GM18858 (cell line): ENCODE measurements around the gene ROBO4.
A peak's percentile ranks its signal among the peaks of the same experiment; 100 is the strongest.

Experiments
- ATAC-seq: cut with Tn5 transposase; IDR thresholded peaks from one replicate; pipeline ENCODE4 v1.9.1; 2021; ENCODE audit not compliant: unreplicated experiment

Gene ROBO4

GRCh38 chr11:124890683-124891372 lies 6.8 kb downstream of the ROBO4 start:
- ATAC-seq, result no peak

GRCh38 chr11:124890151-124890550 lies 7.5 kb downstream of the ROBO4 start:
- no peak for ATAC-seq

GRCh38 chr11:124889191-124890091 lies 8.2 kb downstream of the ROBO4 start:
- no peak for ATAC-seq

GRCh38 chr11:124887667-124888013 lies 10.0 kb downstream of the ROBO4 start:
- ATAC-seq, result no peak

- no peak for ATAC-seq
These were observed 10.5 kb downstream of the ROBO4 start for GRCh38 chr11:124886978-124887666.

- no peak for ATAC-seq
These were observed 11.2 kb downstream of the ROBO4 start for GRCh38 chr11:124886476-124886875.

GRCh38 chr11:124884869-124885479 lies 12.7 kb downstream of the ROBO4 start:
- no peak for ATAC-seq

- ATAC-seq, result no peak
These were observed 13.3 kb downstream of the ROBO4 start for GRCh38 chr11:124884340-124884739.

- ATAC-seq, result no peak
These were observed 15.2 kb downstream of the ROBO4 start for GRCh38 chr11:124882339-124883071.

GRCh38 chr11:124880958-124881357 lies 16.7 kb downstream of the ROBO4 start:
- no peak for ATAC-seq

GRCh38 chr11:124880290-124880611 lies 17.4 kb downstream of the ROBO4 start:
- no peak for ATAC-seq

GRCh38 chr11:124879493-124880289 lies 18.0 kb downstream of the ROBO4 start:
- ATAC-seq, result no peak

GRCh38 chr11:124878759-124879492 lies 18.7 kb downstream of the ROBO4 start:
- no peak for ATAC-seq

GRCh38 chr11:124877910-124878758 lies 19.5 kb downstream of the ROBO4 start:
- no peak for ATAC-seq

- ATAC-seq, result no peak
These were observed 20.1 kb downstream of the ROBO4 start for GRCh38 chr11:124877631-124877909.

- ATAC-seq, result no peak
These were observed 20.6 kb downstream of the ROBO4 start for GRCh38 chr11:124876818-124877630.

GRCh38 chr11:124875943-124876817 lies 21.5 kb downstream of the ROBO4 start:
- ATAC-seq, result peak; percentile 88
